Left ventricle myocardium inferior (tissue), 1 donor: Measurements from ENCODE around the gene SLC44A2. TPM values are rescaled to one million over a fixed set of nuclear protein-coding genes. Genes with fewer than 3 reads are reported as not detected.
"Not testable (repeated sequence)": the region's sequence is repeated elsewhere in the genome, so short reads cannot be mapped to it uniquely, and the experiment has no call there.

Source experiments
- DNase-seq: peaks from one replicate; pipeline ENCODE4 v3.0.0-alpha.2; 2020
- H3K27ac ChIP-seq: fragments of 200-600 bp; replicated peaks from 2 replicates; pipeline ENCODE4 v1.8.0; 2021
- H3K27me3 ChIP-seq: fragments of 200-600 bp; 2 replicates; pipeline ENCODE4 v1.8.0; 2021; ENCODE audit warnings: low read depth
- H3K36me3 ChIP-seq: fragments of 200-600 bp; 2 replicates; pipeline ENCODE4 v1.8.0; 2021
- H3K4me1 ChIP-seq: fragments of 200-600 bp; 2 replicates; pipeline ENCODE4 v1.8.0; 2021
- H3K4me3 ChIP-seq: fragments of 200-600 bp; 2 replicates; pipeline ENCODE4 v1.8.0; 2021; ENCODE audit warnings: mild to moderate bottlenecking, moderate library complexity
- H3K9me3 ChIP-seq: fragments of 200-600 bp; replicated peaks from 2 replicates; pipeline ENCODE4 v1.8.0; 2021
- CTCF ChIP-seq: fragments of 200-600 bp; IDR thresholded peaks from 2 replicates; pipeline ENCODE4 v1.8.0; 2021; ENCODE audit warnings: antibody characterized with exemption, mild to moderate bottlenecking, borderline replicate concordance
- intact Hi-C: fragments of 100-400 bp; cut with micrococcal nuclease; formaldehyde crosslinking; loops from one replicate; pipeline ENCODE4 v1.11.0; 2022
- total RNA-seq: library from RNA; stranded (reverse); fragmentation: NEBNext Ultra II Directional; extraction: Animal tissue kit (Norgen Biotek cat#: 25700); gene quantifications from one replicate; pipeline ENCODE4 v1.2.1, GENCODE V29; 2021
- donor health status: DM: no; HTN: yes; CAD: no; lungs with severe emphysema.

SLC44A2 gene
- total RNA-seq, 1 donor from 2014 or later, result 74.2 TPM

DNA sequence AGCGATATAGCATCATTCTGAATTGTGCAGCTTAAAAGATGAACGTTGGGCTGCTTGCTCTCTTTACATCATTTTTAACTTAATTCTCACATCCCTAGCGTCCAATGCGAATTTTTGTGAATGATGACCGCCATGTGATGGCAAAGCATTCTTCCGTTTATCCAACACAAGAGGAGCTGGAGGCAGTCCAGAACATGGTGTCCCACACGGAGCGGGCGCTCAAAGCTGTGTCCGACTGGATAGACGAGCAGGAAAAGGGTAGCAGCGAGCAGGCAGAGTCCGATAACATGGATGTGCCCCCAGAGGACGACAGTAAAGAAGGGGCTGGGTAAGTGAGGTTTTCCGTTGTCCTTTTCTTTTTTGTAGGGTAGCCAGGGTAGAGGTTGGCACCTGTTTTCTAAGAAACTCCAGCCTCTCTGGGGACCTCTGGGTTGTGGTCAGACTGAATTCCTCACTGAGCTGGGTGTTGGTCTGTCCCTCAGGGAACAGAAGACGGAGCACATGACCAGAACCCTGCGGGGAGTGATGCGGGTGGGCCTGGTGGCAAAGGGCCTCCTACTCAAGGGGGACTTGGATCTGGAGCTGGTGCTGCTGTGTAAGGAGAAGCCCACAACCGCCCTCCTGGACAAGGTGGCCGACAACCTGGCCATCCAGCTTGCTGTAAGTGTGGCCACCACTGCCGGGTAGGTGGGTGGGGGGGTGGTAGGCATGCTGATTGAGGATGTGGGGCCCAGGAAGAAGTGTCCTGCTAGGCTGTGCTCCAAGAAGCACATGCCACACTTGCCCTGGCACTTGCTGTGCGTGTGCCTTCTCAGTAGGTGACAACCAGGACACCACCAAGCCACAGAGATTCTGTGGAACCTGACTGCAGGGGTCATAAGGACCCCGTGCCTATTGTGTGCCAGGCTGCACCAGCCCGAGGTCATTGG is 45.8 kb downstream of the SLC44A2 start:
- H3K4me3 ChIP-seq, result no peak overlapping the region
- intact Hi-C loops, result no loop called here
- no peaks in the 10 kb centered on the region for H3K27me3 ChIP-seq
- peak overlapping the region; percentile 28 for H3K27ac ChIP-seq
- H3K4me1 ChIP-seq, result peaks cover 51% of the 10 kb centered on the region
- no peak for TF ChIP-seq CTCF
- no peak for DNase-seq
- H3K36me3 ChIP-seq, result peaks cover 56% of the 10 kb centered on the region
- H3K9me3 ChIP-seq, result no peaks in the 10 kb centered on the region

- H3K27ac ChIP-seq, intact Hi-C loops, H3K27me3 ChIP-seq, DNase-seq, H3K9me3 ChIP-seq, H3K4me3 ChIP-seq: not testable (repeated sequence)
- peaks cover 44% of the 10 kb centered on the region for H3K4me1 ChIP-seq
- peaks cover 62% of the 10 kb centered on the region for H3K36me3 ChIP-seq
Measured at GRCh38 chr19:10671922-10672321, 46.6 kb downstream of the SLC44A2 start.

- H3K27me3 ChIP-seq, intact Hi-C loops, H3K27ac ChIP-seq, H3K9me3 ChIP-seq, H3K4me3 ChIP-seq, DNase-seq: not testable (repeated sequence)
- Histone ChIP-seq H3K36me3 (peaks cover 95% of the 10 kb centered on the region), H3K4me1 (peaks cover 22% of the 10 kb centered on the region)
Measured at GRCh38 chr19:10675214-10675613, 49.9 kb downstream of the SLC44A2 start.

GRCh38 chr19:10677751-10678150 is 52.4 kb downstream of the SLC44A2 start:
- no peaks in the 10 kb centered on the region for H3K9me3 ChIP-seq
- no peak for TF ChIP-seq CTCF
- DNase-seq, result no peak
- intact Hi-C loops, result no loop called here
- no peak overlapping the region for H3K4me3 ChIP-seq
- peaks cover 6% of the 10 kb centered on the region for H3K4me1 ChIP-seq
- no peaks in the 10 kb centered on the region for H3K27me3 ChIP-seq
- no peak overlapping the region for H3K27ac ChIP-seq
- H3K36me3 ChIP-seq, result peaks cover 99% of the 10 kb centered on the region

DNA sequence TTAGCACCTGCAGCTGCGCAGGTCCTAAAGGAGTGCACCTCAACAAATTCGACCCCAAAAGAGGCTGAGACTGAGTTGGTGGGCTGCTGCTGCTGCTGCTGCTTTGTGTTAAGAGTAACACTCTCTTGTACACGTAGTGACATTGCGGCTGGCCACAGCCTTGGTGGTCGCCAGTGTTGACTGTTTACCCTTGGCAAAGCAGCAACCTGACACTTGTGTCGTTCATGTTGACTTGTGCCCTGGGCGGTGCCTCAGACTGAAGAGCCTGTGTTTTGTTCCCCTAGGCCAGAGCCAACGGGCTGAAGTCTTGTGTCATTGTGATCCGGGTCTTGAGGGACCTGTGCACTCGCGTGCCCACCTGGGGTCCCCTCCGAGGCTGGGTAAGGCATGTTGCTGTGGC is 53.5 kb downstream of the SLC44A2 start:
- H3K9me3 ChIP-seq, result no peaks in the 10 kb centered on the region
- no peak overlapping the region for H3K4me3 ChIP-seq
- intact Hi-C loops, result no loop called here
- DNase-seq, result no peak
- no peak overlapping the region for H3K27ac ChIP-seq
- H3K36me3 ChIP-seq, result peaks cover 99% of the 10 kb centered on the region
- no peak for TF ChIP-seq CTCF
- H3K27me3 ChIP-seq, result no peaks in the 10 kb centered on the region
- H3K4me1 ChIP-seq, result peaks cover 6% of the 10 kb centered on the region

GRCh38 chr19:10679743-10680142 is 54.4 kb downstream of the SLC44A2 start:
- Histone ChIP-seq H3K4me3 (no peak overlapping the region), H3K36me3 (peaks cover 99% of the 10 kb centered on the region), H3K27me3 (no peaks in the 10 kb centered on the region), H3K9me3 (no peaks in the 10 kb centered on the region), H3K27ac (no peak overlapping the region), H3K4me1 (peaks cover 6% of the 10 kb centered on the region)
- no peak for TF ChIP-seq CTCF
- DNase-seq, result no peak
- intact Hi-C loops, result no loop called here
